Occipital lobe (tissue), 2 donors: Measurements from ENCODE around the gene PTPRR. TPM values are rescaled to one million over a fixed set of nuclear protein-coding genes. Genes with fewer than 3 reads are reported as not detected.

Experiments
- DNase-seq: peaks from one replicate; lab custom pipeline; 2025; lab: John Stamatoyannopoulos, UW
- total RNA-seq: library from RNA; depleted of rRNA; stranded (reverse); fragments of >200 nt; gene quantifications from one replicate; pipeline ENCODE4 v1.2.3, GENCODE V29; 2014

PTPRR gene
- total RNA-seq, 1 donor from 2014 or later = 19.5 TPM

- DNase-seq = no peak
These were observed 225.0 kb downstream of the PTPRR start for GRCh38 chr12:70695361-70696023.

GRCh38 chr12:70692681-70693288 lies 227.8 kb downstream of the PTPRR start:
- DNase-seq = no peak

- DNase-seq = no peak
These were observed 229.4 kb downstream of the PTPRR start for GRCh38 chr12:70691018-70691672.

- DNase-seq = no peak
These were observed 233.6 kb downstream of the PTPRR start for GRCh38 chr12:70686907-70687306.

DNA sequence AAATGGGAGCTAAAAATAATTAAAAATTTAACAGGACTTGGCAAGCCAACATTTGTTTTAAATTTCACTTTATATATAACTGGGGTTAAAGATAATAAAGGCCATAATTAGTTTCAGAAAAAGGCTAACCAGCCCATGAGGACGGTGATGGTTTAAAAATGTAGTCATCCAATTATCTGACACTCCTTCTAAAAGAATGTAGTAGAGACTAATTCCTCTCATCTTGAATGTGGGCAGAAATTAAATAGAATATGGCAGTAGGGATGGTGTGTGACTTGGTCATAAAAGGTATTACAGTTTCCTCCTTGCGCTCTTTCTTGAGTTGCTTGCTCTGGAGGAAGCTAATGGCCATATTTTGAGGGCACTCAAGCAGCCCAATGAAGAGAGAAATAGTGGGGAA lies 234.2 kb downstream of the PTPRR start:
- DNase-seq = no peak

GRCh38 chr12:70683976-70684375 lies 236.6 kb downstream of the PTPRR start:
- no peak for DNase-seq

GRCh38 chr12:70671698-70672097 lies 248.8 kb downstream of the PTPRR start:
- no peak for DNase-seq

DNA sequence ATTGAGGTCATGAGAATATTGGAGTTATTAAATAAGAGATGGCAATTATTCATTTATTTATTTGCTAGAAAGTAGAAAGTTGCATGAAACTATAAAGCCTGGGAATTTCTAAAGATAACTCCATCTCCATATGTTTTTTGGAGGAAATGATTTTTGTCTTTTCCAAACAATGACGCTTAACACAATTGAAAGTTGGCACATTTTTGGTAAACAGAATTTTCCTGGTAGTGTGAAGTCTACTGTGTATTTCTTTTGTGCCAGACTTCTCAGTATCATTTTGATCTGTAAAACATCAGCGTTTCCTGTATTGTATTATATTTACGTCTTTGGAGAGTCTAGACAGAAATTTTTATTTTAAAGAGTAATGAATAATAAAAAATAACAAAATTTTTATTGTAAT lies 249.6 kb downstream of the PTPRR start:
- DNase-seq = no peak

GRCh38 chr12:70667253-70667652 lies 253.3 kb downstream of the PTPRR start:
- DNase-seq = no peak

GRCh38 chr12:70666364-70666763 lies 254.2 kb downstream of the PTPRR start:
- no peak for DNase-seq

GRCh38 chr12:70664465-70664881 lies 256.1 kb downstream of the PTPRR start:
- DNase-seq = peak; percentile 8

DNA sequence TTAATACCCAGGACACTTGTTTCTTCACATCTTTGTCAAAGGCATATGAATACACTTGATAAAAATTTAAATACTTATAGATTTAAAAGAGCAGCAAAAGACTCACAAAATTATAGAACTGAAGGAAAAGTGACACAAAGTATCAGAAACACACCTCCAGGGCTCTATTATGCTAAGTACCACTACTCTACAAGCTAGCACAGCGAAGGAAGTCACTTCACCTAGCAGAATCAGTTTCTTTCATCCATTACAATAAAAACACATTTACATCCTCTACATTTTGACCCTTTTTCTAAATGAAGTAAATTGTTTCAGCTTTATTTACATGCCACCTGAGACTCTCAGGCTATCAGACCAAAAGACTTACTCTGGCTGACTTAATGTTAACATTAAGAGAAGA lies 256.7 kb downstream of the PTPRR start:
- DNase-seq = no peak

DNA sequence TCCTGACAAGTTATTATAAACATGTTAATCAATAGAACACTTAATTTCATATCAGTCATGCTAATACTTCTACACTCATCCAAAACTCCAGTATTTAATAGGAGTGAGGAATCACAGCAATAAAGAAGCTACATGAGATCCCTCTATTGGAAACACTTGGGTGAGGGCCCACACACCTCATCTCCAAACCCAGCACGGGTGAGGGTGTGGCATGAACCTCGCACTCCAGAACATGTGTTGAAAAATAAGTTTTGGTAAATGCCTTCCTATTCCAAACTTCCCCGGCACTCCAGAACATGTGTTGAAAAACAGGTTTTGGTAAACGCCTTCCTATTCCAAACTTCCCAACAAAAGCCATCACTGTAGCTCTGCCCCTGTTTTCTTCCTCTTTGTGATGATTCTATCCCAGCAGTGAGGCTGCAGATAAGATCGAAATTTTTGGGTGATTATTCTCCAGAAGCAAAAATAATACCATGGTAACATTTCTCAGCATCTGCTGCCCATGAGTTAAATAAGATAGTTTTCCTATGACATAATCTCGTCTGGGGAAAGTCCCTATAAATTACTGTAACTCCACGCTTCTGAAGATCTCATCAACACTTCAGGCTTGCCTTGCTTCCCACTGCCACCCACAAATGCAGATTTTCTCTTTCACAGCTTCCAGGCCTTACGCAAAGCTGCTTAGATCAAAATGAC lies 258.9 kb downstream of the PTPRR start:
- no peak for DNase-seq

DNA sequence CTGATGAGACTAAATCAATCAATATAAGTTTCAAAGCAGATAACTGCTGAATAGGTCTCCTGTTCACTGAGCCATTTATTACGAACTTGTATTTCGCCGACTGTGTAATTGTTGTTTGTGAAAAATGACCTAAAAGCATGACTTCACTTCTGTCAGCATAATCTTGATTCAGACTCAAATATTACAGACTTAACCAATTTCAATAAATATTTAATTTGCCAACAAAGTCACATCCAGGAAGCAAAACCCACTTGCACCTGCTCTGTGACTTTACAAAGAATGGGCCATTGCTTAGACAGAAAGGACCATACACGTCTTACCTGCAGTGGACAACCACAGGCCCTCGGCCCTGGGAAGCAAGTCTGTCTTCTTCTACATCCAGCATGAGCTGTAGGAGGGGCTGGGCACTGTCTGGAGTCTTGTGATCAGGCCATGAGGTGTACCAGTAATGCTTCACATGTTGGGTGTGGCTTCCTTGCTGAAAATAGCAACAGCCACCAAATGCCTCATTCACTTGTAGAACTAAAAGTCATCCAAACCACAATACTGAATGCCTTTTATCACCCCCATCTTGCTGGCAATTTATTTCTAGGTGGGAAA lies 259.8 kb downstream of the PTPRR start:
- DNase-seq = no peak

GRCh38 chr12:70660002-70660604 lies 260.4 kb downstream of the PTPRR start:
- DNase-seq = no peak

DNA sequence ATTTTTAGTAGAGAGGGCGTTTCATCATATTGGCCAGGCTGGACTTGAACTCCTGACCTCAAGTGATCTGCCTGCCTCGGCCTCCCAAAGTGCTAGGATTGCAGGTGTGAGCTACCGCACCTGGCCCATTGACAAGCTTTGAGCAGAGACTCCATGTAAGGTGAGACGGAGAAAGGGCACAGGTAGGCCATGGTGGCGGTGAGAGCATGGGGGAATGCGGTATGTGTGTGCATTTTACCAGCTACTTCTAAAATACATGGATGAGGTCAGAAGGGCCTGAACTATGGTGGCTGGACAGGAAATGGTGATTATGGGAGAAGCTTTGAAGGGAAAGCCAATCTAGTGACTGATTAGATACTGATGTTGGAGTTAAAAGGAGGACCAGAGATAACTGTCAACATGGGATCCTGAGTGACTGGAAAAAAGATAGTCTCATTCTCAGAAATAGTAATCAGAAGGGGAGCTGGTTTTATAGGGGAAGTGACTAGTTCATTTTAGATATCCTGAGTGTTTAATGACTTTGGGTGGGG lies 261.4 kb downstream of the PTPRR start:
- DNase-seq = no peak

GRCh38 chr12:70657616-70658286 lies 262.8 kb downstream of the PTPRR start:
- DNase-seq = no peak

DNA sequence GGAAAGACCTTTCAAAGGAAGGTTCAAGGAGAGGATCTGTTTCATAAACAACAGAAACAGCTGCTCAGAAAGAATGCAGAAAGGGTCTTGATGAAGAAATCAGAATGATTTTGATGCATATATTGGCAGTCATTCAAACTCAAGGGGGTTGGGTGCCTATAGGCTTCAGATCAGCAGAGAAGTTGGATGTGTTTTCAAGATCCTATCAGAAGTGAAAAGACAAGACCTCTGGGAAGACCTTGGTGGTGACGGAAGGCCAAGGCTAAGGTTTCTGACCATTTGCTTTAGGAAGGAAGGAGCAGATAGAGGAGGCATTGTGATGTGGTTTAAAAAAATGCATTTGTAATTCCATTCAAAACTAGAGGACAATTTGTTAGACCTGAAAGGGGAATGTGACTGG lies 268.1 kb downstream of the PTPRR start:
- no peak for DNase-seq

DNA sequence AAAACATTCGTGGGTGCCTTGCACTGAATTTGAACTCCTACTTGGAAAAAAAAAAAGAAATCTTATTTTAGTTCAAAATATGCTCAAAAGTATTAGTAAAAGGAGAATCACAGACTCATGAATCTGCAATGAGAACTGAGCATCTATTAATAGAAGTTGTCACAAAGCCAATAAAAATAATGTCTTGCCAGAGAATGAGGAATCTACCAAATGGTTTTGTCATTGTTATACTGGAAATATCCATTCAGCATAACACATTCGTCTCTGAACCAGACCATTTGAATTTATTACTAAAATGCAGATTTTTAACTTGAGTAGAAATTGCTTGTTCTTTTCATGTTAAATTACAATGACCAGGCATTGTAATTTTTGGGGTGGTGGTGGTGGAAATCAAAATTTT lies 271.7 kb downstream of the PTPRR start:
- no peak for DNase-seq

- no peak for DNase-seq
These were observed 272.3 kb downstream of the PTPRR start for GRCh38 chr12:70648191-70648590.

GRCh38 chr12:70646850-70647249 lies 273.7 kb downstream of the PTPRR start:
- no peak for DNase-seq
